NCI-H2227 (cell line): Measurements from ENCODE around the gene DUOX2.
"Not testable (repeated sequence)": the region's sequence is repeated elsewhere in the genome, so short reads cannot be mapped to it uniquely, and the experiment has no call there.

Experiments
- DNase-seq: peaks from one replicate; lab custom pipeline; 2025; ENCODE audit not compliant: unreplicated experiment; lab: John Stamatoyannopoulos, UW

Gene DUOX2

DNA sequence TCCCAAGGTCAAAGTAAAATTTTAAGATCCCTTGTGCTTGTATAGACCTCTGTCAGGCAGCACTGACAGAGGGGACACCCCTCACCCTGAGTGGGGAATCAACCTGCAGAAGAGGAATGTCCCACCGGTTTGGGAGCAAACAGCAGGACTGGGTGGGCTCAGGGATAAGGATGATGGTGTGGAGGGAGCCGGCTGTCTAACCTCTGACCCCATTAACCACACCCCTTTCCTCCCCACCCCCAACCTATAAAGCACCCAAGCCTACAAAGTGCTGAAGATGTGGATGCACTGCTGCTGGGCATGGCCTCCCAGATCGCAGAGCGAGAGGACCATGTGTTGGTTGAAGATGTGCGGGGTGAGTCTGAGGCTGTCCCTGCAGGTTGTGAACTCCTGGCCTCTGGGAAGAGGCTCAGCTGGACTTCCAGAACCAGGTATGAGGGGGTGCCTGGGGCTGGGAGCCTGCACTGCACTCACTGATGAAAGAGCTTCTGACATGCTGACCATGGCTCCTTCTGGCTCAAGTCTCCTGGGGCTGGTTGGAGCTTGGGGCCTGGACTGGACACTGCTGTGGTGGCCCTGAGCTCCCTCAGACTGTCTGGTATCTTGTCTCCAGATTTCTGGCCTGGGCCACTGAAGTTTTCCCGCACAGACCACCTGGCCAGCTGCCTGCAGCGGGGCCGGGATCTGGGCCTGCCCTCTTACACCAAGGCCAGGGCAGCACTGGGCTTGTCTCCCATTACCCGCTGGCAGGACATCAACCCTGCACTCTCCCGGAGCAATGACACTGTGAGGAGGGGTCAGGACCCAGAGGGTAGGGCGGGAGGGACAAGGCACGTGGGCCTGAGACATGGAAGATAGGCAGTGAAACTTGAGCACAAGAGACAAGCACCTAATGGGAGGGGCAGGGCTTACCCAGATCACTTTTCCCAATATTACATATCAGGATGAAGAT lies 25.1 kb upstream of the DUOX2 start:
- no peak for DNase-seq

DNA sequence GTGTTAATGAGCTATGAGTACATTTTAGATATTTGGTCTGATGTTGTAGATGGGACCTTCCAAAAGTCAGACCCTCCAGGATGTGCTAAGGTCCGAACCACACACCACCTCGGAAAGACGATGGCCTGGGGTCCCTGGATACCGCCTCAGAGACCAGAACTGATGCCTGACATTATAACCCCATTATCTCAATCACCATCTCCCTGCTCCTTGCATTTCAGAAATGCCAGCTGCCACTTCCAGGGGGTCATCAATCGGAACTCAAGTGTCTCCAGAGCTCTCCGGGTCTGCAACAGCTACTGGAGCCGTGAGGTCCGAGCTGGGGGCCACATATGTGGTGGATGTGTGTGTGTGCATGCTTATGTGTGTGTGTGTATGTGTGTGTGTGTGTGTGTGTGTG lies 23.7 kb upstream of the DUOX2 start:
- no peak for DNase-seq

DNA sequence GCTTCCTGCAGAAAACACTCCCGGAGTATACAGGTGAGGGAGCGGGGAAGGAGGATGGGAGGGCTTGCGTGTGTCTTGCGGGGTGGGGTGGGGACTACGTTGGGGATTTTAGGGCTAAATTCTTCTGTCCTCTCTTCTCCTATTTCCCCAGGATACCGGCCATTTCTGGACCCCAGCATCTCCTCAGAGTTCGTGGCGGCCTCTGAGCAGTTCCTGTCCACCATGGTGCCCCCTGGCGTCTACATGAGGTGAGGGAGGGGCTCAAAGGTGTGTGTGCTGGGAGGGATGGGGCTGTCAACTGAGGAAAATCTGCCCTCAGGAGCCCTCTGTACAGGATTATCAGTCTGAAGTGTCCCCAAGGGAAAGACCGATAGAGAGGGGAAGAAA lies 22.4 kb upstream of the DUOX2 start:
- DNase-seq = no peak

DNA sequence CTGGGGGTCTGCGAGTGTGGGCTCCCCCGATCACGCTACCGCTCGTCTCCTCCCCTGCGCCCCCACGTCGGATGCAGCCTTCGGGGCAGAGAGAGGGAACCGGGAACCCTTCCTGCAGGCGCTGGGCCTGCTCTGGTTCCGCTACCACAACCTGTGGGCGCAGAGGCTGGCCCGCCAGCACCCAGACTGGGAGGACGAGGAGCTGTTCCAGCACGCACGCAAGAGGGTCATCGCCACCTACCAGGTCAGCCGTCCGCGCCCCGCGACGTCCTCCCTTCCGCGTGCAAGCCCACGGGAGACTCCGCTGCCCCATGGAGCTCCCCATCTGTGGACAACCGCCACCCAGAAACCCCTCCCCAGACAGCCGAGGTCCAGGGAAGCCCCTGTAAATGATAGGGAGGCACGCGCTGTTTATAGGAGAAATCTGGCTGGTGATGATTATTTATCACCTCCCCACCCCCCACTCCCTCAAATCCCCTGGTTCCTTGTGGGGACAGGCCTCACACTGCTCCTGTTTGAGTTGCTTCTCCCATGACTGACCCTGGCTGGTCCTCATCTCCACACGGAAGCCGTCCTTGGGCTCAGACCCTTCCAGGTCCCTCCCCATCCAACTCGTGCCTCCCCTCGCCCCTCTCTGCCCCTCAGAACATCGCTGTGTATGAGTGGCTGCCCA lies 21.9 kb upstream of the DUOX2 start:
- DNase-seq = not testable (repeated sequence)

DNA sequence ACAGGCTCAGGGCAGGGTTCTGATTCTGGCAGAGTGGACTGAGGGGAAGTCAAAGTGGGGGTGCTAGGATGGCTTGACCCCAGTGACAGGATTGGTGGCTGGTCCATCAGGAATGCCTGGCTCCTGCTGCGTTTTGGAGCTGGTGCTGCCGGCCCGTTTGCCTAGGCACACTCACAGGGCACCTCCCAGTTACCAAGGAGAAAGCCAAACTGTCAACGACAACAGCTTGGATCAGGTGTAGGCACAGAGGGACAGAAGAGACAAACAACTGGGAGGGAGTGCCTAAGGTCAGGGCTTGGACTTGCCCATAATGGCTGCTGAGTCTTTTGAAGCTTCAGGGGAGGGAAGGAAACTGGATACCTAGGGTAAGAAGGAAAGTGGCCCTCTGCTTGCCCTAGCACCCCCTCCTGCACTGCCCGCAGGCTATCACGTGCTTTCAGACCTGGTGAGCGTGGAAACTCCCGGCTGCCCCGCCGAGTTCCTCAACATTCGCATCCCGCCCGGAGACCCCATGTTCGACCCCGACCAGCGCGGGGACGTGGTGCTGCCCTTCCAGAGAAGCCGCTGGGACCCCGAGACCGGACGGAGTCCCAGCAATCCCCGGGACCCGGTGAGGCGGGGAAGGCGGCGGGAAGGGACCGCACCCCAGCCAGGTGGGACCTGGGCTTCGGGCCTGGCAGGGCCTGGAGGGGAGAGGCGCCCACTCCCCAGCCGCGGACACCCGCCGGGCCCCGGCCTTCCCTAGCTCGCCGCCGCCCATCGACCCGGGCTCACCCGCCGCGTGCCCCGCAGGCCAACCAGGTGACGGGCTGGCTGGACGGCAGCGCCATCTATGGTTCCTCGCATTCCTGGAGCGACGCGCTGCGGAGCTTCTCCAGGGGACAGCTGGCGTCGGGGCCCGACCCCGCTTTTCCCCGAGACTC lies 21.0 kb upstream of the DUOX2 start:
- no peak for DNase-seq

DNA sequence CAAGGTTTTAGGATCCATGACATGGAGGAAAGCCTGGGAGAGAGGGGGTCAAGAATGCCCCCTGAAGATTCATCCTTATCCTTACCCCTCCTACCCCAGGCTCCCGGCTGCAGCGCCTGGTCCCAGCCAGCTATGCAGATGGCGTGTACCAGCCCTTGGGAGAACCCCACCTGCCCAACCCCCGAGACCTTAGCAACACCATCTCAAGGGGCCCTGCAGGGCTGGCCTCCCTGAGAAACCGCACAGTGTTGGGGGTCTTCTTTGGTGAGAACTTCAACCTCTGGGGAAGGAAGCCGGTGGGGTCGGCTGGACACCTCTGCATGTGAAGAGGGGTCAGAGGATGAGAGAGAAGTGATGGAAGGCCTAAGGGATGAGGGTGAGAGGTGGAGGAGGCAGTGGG lies 20.1 kb upstream of the DUOX2 start:
- no peak for DNase-seq

DNA sequence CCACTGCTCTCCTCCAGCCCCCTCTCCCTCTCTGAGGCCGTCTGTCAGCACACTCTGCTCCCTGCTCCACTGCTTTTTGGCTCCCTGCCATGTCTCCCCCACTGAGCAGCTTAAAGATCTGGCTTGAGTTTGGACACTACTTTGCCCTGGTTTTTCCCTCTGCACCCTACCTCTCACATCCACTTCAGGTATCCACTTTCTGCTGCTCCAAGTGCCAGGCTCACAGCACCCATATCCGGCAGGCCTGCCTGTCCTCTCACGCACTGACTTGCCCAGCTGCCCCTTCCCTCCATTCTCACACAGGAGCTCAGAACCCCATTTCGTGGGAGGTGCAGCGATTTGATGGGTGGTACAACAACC lies 19.6 kb upstream of the DUOX2 start:
- DNase-seq = no peak

DNA sequence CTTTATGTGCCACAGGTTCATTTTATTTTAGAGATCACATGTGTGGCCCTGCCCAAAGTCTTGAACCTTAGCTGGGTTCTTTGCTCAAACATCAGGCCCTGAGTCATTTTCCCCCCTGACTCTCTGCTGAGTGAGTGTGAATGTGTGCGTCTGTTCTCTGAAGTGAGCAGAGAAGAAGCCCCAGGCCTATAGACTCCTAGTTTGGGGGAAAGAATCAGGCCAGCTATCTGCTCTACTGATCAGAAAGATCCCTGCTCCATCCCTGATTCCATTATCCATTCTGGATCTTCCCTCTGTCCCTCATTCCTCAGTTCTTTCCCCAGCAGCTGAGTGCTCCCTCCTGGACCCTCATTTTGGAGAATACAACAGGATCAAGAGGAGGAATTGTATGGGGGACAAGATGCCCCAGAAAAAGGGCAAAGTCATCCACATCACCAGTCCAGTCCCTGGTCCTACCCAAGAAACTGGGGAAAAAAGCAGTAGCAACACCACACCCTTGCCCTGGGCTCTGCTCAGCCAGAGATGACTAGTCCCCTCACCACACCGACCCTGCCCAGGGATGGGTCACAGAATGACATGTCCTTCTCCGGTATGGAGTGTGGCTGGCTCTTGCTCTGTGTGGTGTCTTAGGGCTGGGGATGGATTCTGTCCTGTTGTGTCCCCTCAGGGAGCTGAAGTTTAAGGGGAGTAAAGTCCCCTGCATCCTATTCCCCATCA lies 19.0 kb upstream of the DUOX2 start:
- DNase-seq = no peak

DNA sequence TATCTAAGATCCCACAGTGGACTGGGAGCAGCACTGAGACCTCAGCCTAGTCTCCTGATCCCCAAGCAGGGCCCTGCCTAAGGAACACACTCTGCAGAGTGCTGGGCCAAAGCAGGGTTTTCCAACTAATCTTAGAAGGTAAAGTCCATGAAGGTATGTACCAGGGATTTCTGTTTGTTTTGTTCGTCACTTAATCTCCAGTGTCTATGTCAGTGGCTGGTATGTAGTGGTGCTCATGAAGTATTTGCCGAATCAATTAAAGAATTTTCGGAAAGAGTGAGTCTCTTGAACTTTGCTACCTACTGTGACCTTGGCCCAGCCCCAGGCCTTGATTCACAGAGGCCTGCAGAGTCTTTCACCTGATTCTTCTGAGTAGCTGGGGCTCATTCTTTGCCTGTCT lies 17.5 kb upstream of the DUOX2 start:
- DNase-seq = no peak

DNA sequence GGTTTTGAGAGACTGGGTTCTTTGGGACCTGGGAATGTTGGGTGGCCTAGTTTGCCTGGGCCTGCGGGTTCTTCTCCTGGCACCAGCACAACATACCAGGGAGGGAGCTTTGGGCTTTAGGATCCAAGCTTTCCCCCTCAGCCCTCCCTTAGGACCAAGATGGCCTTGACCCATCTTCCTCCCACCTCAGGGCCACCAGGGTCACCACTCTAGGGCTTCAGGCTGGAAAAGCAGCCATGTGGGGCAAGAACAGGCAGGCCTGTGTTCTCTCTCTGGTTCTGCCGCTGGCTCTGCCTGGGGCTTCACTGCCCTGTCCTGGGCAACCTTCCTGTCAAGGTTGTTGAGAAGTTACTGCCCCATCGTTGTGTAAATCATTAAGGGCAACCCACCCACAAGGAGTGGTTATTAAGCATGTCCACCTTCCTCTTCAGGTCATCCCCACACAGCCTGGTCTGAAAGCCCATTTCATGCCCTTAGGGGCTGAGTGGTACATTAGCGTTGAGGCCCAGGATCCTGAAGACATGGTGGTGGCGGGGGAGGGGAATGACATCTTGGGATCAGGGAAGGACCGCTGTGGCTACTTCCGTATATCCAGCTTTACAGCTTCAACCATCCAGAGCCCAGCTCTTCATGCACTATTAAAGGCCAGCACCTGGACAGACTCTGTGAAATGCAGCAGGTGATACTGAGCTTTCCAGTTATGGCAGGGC lies 16.5 kb upstream of the DUOX2 start:
- no peak for DNase-seq

DNA sequence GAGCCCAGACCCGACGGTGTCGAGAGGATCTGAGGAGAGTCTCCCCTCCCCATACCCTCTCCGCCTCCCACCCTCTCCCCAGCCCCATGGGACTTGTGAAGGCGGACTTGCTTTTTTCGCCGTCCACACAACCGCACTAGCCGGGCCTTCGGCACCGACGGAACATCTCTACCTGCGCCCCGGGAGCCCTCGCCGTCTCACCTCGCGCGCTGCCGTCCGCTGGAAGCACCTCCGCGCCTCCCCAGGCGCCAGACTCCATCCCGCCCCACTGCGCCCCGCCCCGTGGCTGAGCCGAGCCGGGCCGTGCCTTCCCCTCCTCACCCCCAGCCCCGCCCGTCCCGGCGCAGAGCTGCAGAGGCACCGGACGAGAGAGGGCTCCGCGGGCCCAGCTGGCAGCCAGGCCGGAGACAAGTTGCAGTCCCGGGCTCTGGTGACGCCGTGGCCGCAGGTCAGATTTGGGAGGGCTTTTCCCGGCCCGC lies 15.7 kb upstream of the DUOX2 start, which contains the start of the genes DUOX1 and DUOXA1:
DUOX1 (plus strand) TSS at position 344 of the 479 bp plus-strand sequence. CDS start 1,973 bp downstream, outside the sequence.
DUOXA1 (minus strand) TSS at position 229 of the 479 bp plus-strand sequence. CDS start 6,865 bp downstream, outside the sequence.
- peak; percentile 46 for DNase-seq

DNA sequence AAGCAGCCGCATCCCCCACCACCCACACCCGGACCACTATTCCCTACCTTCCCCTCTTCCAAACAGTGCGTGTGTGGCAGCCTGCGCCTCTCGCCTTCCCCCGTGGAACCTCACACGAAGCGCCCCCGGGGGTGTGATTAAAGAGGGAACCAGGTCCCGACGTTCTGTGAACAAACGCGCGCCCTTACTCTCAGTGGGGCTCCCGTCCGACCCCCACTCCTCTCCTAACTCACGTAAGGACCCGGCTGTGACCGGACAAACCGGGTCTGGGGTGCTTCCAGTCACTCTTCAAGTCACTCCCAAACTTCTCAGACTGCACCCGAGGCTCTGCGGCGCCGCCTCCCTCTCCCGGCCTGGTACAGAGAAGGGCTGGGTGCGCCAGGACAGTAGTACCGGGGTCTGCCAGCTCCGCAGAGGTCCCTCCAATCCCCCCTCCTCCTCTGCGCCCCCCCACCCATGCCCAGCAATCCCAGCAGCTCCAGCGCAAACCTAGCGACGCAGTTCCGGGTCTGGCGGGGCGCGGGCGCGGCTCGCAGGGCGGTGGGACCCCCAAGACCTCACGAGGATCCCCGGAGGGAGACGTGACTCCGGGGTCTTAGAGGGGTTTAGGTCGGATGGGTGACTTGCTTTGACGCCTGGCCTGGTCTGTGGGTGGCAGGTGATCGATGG lies 15.1 kb upstream of the DUOX2 start:
- DNase-seq = peak; percentile 11

DNA sequence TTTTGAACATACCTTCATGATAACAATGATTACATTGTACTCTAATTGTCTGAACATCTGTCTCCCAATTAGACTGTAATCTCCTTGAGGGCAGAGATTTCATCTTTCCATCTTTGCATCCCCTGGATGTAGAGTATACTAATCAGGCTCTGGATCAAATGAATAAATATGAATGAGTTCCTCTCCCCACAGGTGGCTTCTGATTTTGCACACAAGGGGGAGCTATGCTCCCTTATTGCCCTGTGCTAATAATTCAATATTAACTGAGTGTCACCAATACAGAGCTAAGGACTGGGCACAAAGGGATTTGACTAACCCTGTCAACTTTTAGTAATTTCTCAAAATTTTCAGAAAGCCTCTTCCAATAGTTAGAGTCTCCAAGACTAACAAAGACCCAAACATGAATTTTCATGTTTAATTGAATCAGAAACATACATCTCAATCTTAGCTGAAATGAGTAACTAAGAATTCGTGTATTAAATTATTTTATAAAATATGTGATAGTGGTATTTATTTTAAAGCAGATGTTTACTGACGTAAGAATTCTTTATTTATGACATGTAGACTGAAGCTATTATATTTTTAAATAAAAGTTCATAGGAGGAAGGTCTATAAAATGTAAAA lies 12.7 kb upstream of the DUOX2 start:
- no peak for DNase-seq

DNA sequence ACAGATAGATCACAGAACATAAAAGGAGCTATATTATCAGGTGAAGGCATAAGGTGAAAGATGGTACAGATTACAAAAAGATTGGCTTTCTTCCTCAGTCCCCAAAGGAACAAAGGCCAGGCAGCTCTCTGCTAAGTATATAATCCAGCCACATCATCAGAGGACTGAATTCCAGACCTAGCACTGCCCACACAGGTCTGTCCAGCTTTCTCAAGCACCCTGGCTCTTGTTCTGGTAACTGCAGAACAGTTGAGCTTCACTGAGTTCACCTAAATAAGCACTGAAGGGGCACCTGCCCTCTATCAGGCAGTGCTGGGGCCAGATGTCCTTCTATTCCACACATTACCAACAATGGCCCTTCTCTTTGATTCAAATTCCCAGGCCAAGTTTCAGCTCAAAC lies 9.4 kb upstream of the DUOX2 start:
- DNase-seq = no peak

DNA sequence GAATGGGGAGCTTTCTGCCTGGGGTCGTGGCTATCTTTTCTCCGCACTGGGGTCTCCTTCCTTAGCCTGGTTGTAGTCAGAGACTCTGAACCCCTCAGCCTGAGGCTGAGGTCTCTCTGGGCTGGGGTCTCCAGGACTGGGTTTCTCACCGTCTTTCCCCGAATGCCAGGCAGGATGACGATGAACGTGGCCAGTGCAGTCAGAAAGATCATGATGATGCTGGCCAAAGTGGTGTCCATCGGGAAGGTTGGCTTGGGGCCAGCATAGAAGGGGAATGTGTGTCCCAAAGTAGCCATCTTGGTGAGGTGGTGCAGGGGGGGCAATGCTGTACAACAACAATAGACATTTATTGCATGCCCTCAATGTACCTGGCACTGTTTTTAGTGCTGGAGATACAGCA lies 8.7 kb upstream of the DUOX2 start:
- no peak for DNase-seq

DNA sequence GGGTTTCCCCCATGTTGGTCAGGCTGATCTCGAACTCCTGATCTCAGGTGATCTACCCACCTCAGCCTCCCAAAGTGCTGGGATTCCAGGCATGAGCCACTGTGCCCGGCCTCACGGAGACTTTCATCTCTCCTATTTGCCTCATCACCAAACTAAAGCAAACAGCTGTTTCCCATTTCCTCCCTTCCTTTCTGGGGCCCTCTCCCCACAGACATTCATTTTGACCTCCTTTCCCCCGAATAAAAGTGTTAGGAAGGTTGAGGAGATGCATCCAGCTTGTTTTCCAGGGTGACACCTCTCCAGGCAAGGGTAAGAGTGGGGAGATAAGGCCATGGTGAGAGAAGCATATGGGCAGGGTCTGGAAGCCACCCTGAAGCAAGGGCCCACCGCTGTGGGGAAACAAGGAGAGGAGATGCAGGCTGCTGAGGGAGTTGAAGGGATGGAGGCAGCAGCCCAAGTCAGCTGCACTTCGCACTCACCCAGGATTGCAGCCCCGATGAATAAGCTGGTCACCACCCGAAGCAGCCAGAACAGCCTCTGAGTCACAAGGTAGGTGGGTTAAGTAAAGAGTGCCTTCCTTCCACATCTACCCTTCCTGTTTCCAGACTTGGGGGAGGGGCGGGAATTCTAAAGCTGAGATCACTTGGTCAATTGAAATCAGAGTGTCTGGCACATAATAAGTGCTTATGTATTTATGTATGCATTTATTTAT lies 7.9 kb upstream of the DUOX2 start:
- no peak for DNase-seq

DNA sequence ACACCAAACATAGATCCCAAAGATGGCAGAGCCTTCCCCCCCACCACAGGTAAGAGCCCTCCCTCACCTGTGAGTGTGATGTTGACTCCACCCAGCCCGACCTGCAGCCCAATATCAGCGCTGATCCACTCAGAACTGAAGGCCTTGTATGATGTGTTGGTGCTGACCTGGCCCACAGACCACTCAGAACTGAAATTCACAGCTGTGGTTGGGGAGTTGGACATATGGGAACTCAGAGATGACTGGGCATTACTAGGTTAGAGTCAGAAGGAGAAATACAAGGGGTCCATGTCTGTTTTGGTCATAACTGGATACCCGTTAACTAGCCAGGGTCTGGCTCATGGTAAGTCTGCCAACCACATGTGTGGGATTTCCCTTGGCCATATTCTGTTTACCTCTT lies 7.0 kb upstream of the DUOX2 start:
- DNase-seq = no peak
